Measurements from ENCODE around the gene MRPL40.
A peak's percentile ranks its signal among the peaks of the same experiment; 100 is the strongest.

The MRPL40 gene

DNA sequence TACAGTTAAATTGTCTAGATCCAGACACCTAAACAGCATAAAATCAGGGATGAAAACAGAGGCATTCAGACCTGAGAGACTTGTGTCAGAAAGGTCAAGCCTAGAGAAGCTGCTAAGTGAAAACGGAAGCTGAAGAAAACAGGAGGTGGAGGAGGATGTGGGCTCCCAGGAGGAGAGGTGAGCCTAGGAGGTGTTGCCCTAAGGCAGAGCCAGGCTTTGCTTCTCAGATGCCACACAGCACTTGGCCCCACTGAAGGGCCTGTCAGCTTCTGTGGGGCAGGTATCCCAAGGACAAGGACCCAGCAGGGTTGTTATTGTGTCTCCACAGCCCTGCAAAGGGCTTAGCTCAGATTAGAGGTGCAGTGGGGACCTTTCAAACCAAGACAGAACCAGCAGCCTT is 32.2 kb downstream of the MRPL40 start:
- DNase-seq: no peak

DNA sequence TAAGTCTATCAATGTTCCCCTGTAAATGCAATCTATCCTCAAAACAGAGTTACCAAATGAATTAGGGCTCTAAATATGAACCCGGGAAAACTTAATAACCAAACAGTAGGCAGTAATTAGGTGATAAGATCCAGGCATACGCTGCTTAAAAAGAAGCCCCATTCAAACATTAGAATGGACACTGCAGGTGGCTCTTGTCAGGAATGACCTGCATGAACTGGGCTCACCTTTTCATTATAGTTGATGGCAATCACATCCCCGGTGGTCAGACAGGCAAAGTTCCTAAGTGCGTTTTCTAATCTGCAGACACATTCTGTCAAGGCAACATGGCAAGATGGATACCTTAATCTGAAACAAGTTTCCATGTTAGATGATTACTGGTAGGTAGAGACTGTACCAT is 32.6 kb downstream of the MRPL40 start:
- DNase-seq: no peak

- DNase-seq: no peak
These were observed 33.9 kb downstream of the MRPL40 start for GRCh38 chr22:19466126-19466716.

DNA sequence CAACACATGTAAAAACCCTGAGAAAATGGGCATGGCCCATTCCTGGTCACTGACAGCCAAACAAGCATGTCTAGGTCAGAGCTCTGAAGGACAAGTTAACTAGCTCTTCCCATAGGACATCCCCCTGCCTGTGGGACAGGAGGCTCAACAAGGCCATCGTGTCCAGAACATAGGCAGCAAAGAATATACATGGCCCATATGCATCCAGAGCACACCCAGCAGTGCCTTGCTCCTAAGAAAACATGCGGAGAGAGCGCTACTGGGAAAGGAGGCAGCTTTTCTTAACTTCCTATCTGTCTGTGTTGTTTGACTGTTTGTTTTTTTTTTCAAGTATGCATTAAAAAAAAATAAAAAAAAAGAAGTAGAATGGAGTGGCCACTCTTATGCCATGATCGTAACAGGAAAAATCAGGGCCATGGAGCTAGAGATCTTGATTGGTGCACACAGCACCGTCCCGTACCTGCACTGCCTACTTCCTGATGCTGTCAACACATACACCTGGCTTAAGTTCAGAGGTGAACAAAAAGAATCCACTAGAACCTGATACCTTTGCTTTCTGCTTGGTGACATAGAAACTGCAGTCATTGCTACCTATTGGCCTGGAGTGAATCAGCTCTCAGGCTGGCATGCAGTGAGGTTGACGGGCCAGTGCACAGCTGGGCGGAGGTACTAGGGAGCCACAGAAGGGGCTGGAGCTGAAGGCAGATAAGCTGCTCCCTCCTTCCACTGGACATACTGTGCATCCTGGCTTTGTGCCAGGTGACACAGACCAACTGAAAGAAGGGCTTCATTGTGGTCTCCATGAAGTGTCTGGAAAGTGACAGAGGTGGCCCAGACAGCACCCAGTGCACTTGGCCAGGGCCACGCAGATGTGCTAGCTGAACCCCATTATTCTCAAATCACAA is 34.8 kb downstream of the MRPL40 start:
- no peak for DNase-seq

DNA sequence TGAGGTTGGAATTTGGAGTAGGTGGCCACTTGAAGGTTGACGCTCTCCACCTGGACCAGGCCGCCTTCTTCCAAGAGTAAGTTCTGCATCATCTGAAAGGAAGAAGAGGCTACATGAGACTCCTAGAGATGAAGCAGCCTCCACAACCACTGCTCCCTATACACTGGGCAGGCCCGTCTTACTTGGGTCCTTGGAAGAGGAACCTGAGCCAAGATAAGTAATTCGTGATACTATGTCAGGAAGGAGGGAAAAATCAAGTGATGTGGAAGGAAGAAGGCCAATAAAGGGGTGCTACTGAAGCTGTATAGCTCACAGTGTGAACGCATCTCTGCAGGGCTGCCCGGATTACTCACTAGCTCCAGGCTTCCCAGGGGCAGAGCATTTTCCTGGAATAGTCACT is 35.6 kb downstream of the MRPL40 start:
- no peak for DNase-seq

DNA sequence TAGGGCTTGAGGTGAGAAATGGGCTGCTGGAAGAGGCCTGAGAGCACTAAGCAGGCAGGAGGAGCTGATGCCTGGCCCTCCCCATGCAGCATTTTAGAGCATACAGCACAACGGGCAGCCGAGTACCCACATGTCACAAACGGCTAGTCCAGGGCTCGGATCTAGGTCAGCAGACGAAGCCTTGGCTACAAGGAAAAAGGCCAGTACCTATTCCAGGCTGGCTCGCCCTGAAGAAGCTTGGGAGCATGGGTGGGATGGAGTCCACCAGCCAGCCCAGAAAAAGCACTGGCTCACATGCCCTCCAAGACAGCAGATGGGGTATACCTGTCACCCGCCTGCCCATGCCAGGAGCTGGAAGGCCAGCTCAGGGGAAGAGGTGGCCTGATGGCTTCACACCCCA is 37.1 kb downstream of the MRPL40 start:
- no peak for DNase-seq

DNA sequence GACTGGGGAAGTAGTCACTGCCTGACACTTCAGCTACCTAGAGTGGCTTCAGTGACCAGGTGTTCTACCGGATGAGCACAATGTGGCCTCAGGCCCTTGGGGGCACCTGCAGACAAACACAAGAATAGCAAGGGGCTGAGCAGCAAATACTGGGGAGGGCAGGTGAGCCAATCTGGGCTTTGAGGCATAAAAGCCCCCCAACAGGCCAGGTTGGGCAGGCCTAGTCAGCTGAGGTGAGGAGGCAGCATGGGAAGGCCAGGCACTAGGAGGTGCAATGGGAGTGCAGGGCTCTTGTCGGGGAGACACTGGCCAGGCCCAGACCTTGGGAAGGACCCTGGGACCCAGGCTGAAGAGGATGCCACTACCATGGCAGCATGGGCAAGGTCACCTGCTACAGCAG is 37.7 kb downstream of the MRPL40 start:
- DNase-seq: no peak

DNA sequence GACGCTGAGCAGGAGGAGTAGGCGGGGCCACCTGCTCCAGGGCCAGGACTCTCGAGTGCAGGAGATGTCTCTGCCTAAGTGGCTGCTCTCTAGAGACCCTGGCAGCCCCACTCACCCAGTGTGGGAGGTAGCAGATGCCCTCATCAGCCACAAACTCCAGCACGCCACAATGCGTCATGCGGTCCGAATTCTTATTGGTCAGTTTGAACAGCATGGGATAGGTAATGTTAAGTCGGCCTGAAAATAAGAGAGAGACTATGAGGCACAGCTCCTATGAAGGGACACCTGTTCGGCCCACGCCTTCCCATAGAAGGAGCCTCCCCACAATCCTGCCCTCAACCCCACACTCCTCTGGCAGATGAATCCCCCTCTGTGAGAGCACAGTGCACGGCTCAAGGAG is 39.2 kb downstream of the MRPL40 start:
- no peak for DNase-seq

GRCh38 chr22:19472233-19472632 is 39.9 kb downstream of the MRPL40 start:
- DNase-seq: no peak

GRCh38 chr22:19473578-19473977 is 41.2 kb downstream of the MRPL40 start:
- DNase-seq: no peak

DNA sequence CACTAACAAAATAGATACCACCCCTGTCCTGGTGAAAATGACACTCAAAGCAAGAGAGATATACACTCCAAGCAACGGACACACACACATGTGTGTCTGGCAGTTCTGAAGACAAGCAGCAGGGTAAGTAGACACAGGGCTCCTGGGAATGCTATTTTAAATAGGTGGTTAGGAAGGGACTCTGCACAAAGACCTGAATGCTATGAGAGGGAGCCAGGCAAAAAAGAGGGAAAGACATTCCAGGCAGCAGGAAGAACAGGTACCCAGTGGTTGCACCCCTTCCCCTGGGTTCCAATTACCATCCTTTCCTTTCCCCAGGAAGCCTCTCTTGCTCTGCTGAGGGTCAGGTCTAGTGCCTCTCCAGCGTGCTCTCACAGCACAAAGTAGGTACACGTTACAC is 43.7 kb downstream of the MRPL40 start:
- no peak for DNase-seq

DNA sequence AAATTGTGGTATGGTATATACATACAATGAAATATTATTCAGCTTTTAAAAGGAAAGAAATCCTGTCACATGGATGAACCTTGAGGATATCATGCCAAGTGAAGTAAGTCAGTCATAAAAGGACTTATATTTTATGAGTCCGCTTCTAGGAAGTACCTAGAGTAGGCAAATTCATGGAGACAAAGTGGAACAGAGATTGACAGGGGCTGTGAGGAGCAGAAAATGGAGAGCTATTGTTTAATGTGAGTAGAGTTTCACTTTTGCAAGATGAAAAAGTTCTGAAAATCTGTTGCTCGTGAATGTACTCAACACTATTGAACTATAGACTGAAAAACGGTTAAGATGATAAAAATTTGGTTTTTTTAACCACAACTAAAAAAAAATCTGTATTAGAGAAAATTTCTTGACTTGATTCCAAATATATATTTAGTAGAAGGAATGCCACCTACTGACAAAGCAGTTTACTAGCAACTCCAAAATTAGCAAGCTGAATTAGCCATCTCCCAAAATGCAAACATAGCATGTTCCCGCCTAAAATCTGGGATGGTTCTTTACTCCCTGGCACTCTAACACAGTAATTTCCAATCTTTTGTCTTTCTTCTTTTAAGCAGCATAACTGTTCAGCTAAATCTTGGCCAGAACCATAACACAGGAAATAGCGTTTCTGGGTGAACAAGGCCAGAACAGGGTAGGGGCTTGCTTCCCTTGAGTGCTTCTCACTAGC is 45.1 kb downstream of the MRPL40 start:
- DNase-seq: no peak

GRCh38 chr22:19478045-19478900 is 45.9 kb downstream of the MRPL40 start:
- DNase-seq: no peak

- peak; percentile 77 for DNase-seq
These were observed 46.6 kb downstream of the MRPL40 start, which contains the start of gene UFD1 for GRCh38 chr22:19478901-19479354. UFD1 (minus strand) TSS chr22:19479193; CDS start chr22:19479085, 108 bp downstream.

- peak; percentile 97 for DNase-seq
These were observed 47.2 kb downstream of the MRPL40 start, which contains the start of gene CDC45 for GRCh38 chr22:19479355-19480172. CDC45 (plus strand) TSS chr22:19479920; CDS start chr22:19479969, 49 bp downstream.

- no peak for DNase-seq
These were observed 47.8 kb downstream of the MRPL40 start for GRCh38 chr22:19480173-19480568.

- no peak for DNase-seq
These were observed 48.4 kb downstream of the MRPL40 start for GRCh38 chr22:19480789-19481188.

GRCh38 chr22:19482297-19482696 is 50.0 kb downstream of the MRPL40 start:
- no peak for DNase-seq

GRCh38 chr22:19483481-19484244 is 51.3 kb downstream of the MRPL40 start:
- DNase-seq: no peak

All from NCI-H774 (cell line).